Measurements from ENCODE around the gene HDGFL1. TPM values are rescaled to one million over a fixed set of nuclear protein-coding genes. Genes with fewer than 3 reads are reported as not detected.

Gene HDGFL1
- total RNA-seq, 1 experiment from 2014 or later = not detected

- TF ChIP-seq PRDM15 (CRISPR knock-in tag; IDR thresholded peaks at IDR 0.05) (no peak), MYBL2 (CRISPR knock-in tag; IDR thresholded peaks at IDR 0.05) (no peak), PRRX2 (CRISPR knock-in tag; IDR thresholded peaks at IDR 0.05) (no peak)
These were observed 30.7 kb downstream of the HDGFL1 start (continued) for GRCh38 chr6:22600059-22600458.

GRCh38 chr6:22601984-22602383 is 32.6 kb downstream of the HDGFL1 start:
- no peaks in the 10 kb centered on the region for H3K27me3 Mint-ChIP-seq (ENCODE audit: low read depth)
- CTCF ChIA-PET = no interaction called here
- no peak for DNase-seq (ENCODE audit: low spot score)
- H3K27ac Mint-ChIP-seq = no peak overlapping the region
- peaks cover 22% of the 10 kb centered on the region for H3K4me1 Mint-ChIP-seq
- no peak for ATAC-seq
- H3K36me3 Mint-ChIP-seq = peaks cover 20% of the 10 kb centered on the region
- peaks cover 21% of the 10 kb centered on the region for H3K9me3 Mint-ChIP-seq
- TF ChIP-seq ZNF532 (CRISPR knock-in tag; IDR thresholded peaks at IDR 0.05; ENCODE audit: borderline replicate concordance) (no peak), ZNF219 (CRISPR knock-in tag; IDR thresholded peaks at IDR 0.05; ENCODE audit: borderline replicate concordance) (no peak), GTF2I (CRISPR knock-in tag; conservative IDR thresholded peaks at IDR 0.05) (no peak), ZNF232 (CRISPR knock-in tag; IDR thresholded peaks at IDR 0.05) (no peak), NR2C2 (CRISPR knock-in tag; IDR thresholded peaks at IDR 0.05) (no peak), HMGXB4 (CRISPR knock-in tag; IDR thresholded peaks at IDR 0.05) (no peak), ATF6 (CRISPR knock-in tag; IDR thresholded peaks at IDR 0.05) (no peak)
- no peak overlapping the region for H3K4me3 Mint-ChIP-seq
- POLR2A ChIA-PET = no interaction called here

- Mint-ChIP-seq H3K4me3 (no peak overlapping the region), H3K27ac (peak overlapping the region; percentile 58; the same call in 1 of the 2 replicates), H3K36me3 (peaks cover 12% of the 10 kb centered on the region), H3K9me3 (peaks cover 16% of the 10 kb centered on the region), H3K27me3 (ENCODE audit: low read depth) (no peaks in the 10 kb centered on the region), H3K4me1 (peaks cover 11% of the 10 kb centered on the region)
- no peak for ATAC-seq
- ChIA-PET POLR2A (no interaction called here), CTCF (no interaction called here)
- DNase-seq (ENCODE audit: low spot score) = no peak
- TF ChIP-seq USF1 (CRISPR knock-in tag; IDR thresholded peaks at IDR 0.05) (no peak), ZNF138 (CRISPR knock-in tag; conservative IDR thresholded peaks at IDR 0.05) (no peak), ZNF532 (CRISPR knock-in tag; IDR thresholded peaks at IDR 0.05; ENCODE audit: borderline replicate concordance) (no peak), ATF3 (CRISPR knock-in tag; conservative IDR thresholded peaks at IDR 0.05) (no peak)
These were observed 36.4 kb downstream of the HDGFL1 start for GRCh38 chr6:22605736-22606135.
